DND-41 (cell line): ENCODE measurements around the gene SAMD13.

Experiments used
- ATAC-seq: fragments of 200-7000 bp; cut with Tn5 transposase; 3 replicates; pipeline ENCODE4 v1.9.1; 2021; ENCODE audit warnings: low read depth; ENCODE audit not compliant: insufficient read depth
- DNase-seq: peaks from one replicate; pipeline ENCODE4 v3.0.0-alpha.2; 2020
- H2AFZ ChIP-seq: 2 replicates; pipeline ENCODE4 v1.6.0; 2012; ENCODE audit warnings: low read depth, low read length
- H3K27ac ChIP-seq: 2 replicates; pipeline ENCODE4 v1.5.1; 2012; ENCODE audit warnings: low read length, inconsistent platforms
- H3K27me3 ChIP-seq: fragments of 200-600 bp; sonication (generic); 2 replicates; pipeline ENCODE4 v1.6.0; 2012; ENCODE audit warnings: low read length, mild to moderate bottlenecking, inconsistent platforms; ENCODE audit not compliant: insufficient read depth, poor library complexity
- H3K36me3 ChIP-seq: 2 replicates; pipeline ENCODE4 v1.5.1; 2012; ENCODE audit warnings: low read length, inconsistent platforms; ENCODE audit not compliant: insufficient read depth
- H3K4me1 ChIP-seq: 2 replicates; pipeline ENCODE4 v1.5.1; 2012; ENCODE audit warnings: mild to moderate bottlenecking, low read length; ENCODE audit not compliant: insufficient read depth
- H3K4me2 ChIP-seq: 2 replicates; pipeline ENCODE4 v1.6.0; 2012; ENCODE audit warnings: mild to moderate bottlenecking, moderate library complexity, low read length, inconsistent platforms; ENCODE audit not compliant: insufficient read depth
- H3K4me3 ChIP-seq, 2 experiments: fragments of 200-600 bp in 1 of 2; shearing (Covaris generic) in 1 of 2; 2 replicates each; pipeline ENCODE4 v1.5.1; 2012 to 2016; ENCODE audit warnings: inconsistent platforms in 2 of 2, low read length in 2 of 2, mild to moderate bottlenecking in 2 of 2, low read depth in 1 of 2, moderate library complexity in 1 of 2
- H3K79me2 ChIP-seq: 2 replicates; pipeline ENCODE4 v1.6.0; 2012; ENCODE audit warnings: low read length, inconsistent platforms; ENCODE audit not compliant: insufficient read depth
- H3K9ac ChIP-seq: 2 replicates; pipeline ENCODE4 v1.6.0; 2012; ENCODE audit warnings: low read depth, mild to moderate bottlenecking, inconsistent platforms, low read length, moderate library complexity
- H3K9me3 ChIP-seq: 2 replicates; pipeline ENCODE4 v1.5.1; 2012; ENCODE audit warnings: low read length, moderate library complexity, mild to moderate bottlenecking, inconsistent platforms; ENCODE audit not compliant: insufficient read depth, severe bottlenecking
- H4K20me1 ChIP-seq: 2 replicates; pipeline ENCODE4 v1.6.0; 2012; ENCODE audit warnings: low read length; ENCODE audit not compliant: insufficient read depth
- CTCF ChIP-seq: IDR thresholded peaks from 2 replicates; pipeline ENCODE4 v1.5.1; 2012; ENCODE audit warnings: borderline replicate concordance, low read length, moderate library complexity, mild to moderate bottlenecking; ENCODE audit not compliant: poor library complexity, severe bottlenecking; ENCODE audit errors: extremely low read depth
- EZH2 ChIP-seq: IDR thresholded peaks from 3 replicates; pipeline ENCODE4 v1.6.1; 2012; ENCODE audit warnings: borderline replicate concordance, low read depth, mild to moderate bottlenecking, moderate library complexity, low read length, inconsistent platforms; ENCODE audit not compliant: severe bottlenecking

Gene SAMD13

GRCh38 chr1:84398175-84399155 lies 97.0 kb downstream of the SAMD13 start, which contains the start of gene DNASE2B:
Gene DNASE2B, plus strand, starts transcription at chr1:84398484. Its CDS starts 81 bp downstream, at chr1:84398565.
- Histone ChIP-seq H2AFZ (peak within 1 kb of the TSS; percentile 20; the same call in 1 of the 2 replicates), H3K36me3 (no peaks in the 10 kb centered on the region), H3K27me3 (no peaks in the 10 kb centered on the region), H3K4me2 (no peak within 1 kb of the TSS), H3K4me1 (no peaks in the 10 kb centered on the region), H3K27ac (no peak within 1 kb of the TSS), H3K9me3 (no peaks in the 10 kb centered on the region), H3K4me3 (no peak within 1 kb of the TSS), H4K20me1 (no peaks in the 10 kb centered on the region), H3K9ac (no peak within 1 kb of the TSS), H3K79me2 (no peaks in the 10 kb centered on the region)
- ATAC-seq (no peak), DNase-seq (no peak)
- TF ChIP-seq CTCF (no peak), EZH2 (no peak)
